Effector memory CD8-positive, alpha-beta T cell (primary cell): ENCODE results near the gene PAFAH2.

Source experiments
- ATAC-seq: fragments of 150-1000 bp; cut with Tn5 transposase; replicated peaks from 2 replicates; pipeline ENCODE4 v1.10.0; 2021; ENCODE audit warnings: mild to moderate bottlenecking, moderate library complexity
- DNase-seq, 3 experiments: peaks; one replicate each; pipeline ENCODE4 v3.0.0; 2021
- H3K27ac Mint-ChIP-seq, 2 donors: one replicate each; pipeline ENCODE4 v1.8.0; 2022; ENCODE audit warnings: mild to moderate bottlenecking in 2 of 2, mixed read lengths in 2 of 2, moderate library complexity in 2 of 2
- H3K27me3 Mint-ChIP-seq, 2 donors: one replicate each; pipeline ENCODE4 v1.8.0; 2022; ENCODE audit warnings: mixed read lengths in 2 of 2
- H3K36me3 Mint-ChIP-seq: one replicate; pipeline ENCODE4 v1.8.0; 2022; ENCODE audit warnings: mild to moderate bottlenecking, moderate library complexity, mixed read lengths; ENCODE audit not compliant: insufficient read depth
- H3K4me1 Mint-ChIP-seq, 2 donors: one replicate each; pipeline ENCODE4 v1.8.0; 2022; ENCODE audit warnings: low read depth in 2 of 2, mixed read lengths in 2 of 2
- H3K4me3 Mint-ChIP-seq, 2 donors: one replicate each; pipeline ENCODE4 v1.8.0; 2022; ENCODE audit warnings: mild to moderate bottlenecking in 2 of 2, mixed read lengths in 2 of 2, moderate library complexity in 2 of 2
- H3K9me3 Mint-ChIP-seq, 2 donors: one replicate each; pipeline ENCODE4 v1.8.0; 2022; ENCODE audit warnings: mixed read lengths in 2 of 2

The PAFAH2 gene

GRCh38 chr1:25973610-25974321, 24.1 kb downstream of the PAFAH2 start:
- H3K4me1 Mint-ChIP-seq, result peaks cover 10 to 27% of the 10 kb centered on the region in 2 donors
- H3K9me3 Mint-ChIP-seq, result no peaks in the 10 kb centered on the region
- DNase-seq, result no peak
- H3K27ac Mint-ChIP-seq, result peak overlapping the region; percentile 18 to 74
- peaks cover 73% of the 10 kb centered on the region for H3K36me3 Mint-ChIP-seq
- no peak overlapping the region for H3K4me3 Mint-ChIP-seq
- no peaks in the 10 kb centered on the region for H3K27me3 Mint-ChIP-seq
- no peak for ATAC-seq

GRCh38 chr1:25971811-25972180, 26.1 kb downstream of the PAFAH2 start:
- peak overlapping the region; percentile 74 to 81 for H3K27ac Mint-ChIP-seq
- H3K36me3 Mint-ChIP-seq, result peaks cover 63% of the 10 kb centered on the region
- H3K4me1 Mint-ChIP-seq, result peaks cover 12 to 37% of the 10 kb centered on the region in 2 donors
- no peak overlapping the region for H3K4me3 Mint-ChIP-seq
- no peak for DNase-seq
- H3K27me3 Mint-ChIP-seq, result no peaks in the 10 kb centered on the region
- no peaks in the 10 kb centered on the region for H3K9me3 Mint-ChIP-seq
- no peak for ATAC-seq

- H3K4me3 Mint-ChIP-seq, result no peak overlapping the region
- H3K36me3 Mint-ChIP-seq, result peaks cover 61% of the 10 kb centered on the region
- peak overlapping the region; percentile 74 to 81 for H3K27ac Mint-ChIP-seq
- no peaks in the 10 kb centered on the region for H3K9me3 Mint-ChIP-seq
- no peak for ATAC-seq
- no peak for DNase-seq
- H3K4me1 Mint-ChIP-seq, result peaks cover 12 to 38% of the 10 kb centered on the region in 2 donors
- no peaks in the 10 kb centered on the region for H3K27me3 Mint-ChIP-seq
Measured at GRCh38 chr1:25971066-25971810, 26.6 kb downstream of the PAFAH2 start.

- H3K4me3 Mint-ChIP-seq, result no peak overlapping the region
- H3K4me1 Mint-ChIP-seq, result peaks cover 21 to 38% of the 10 kb centered on the region in 2 donors
- DNase-seq (no peak), ATAC-seq (no peak)
- H3K27ac Mint-ChIP-seq, result peak overlapping the region; percentile 4 to 7
- peaks cover 66% of the 10 kb centered on the region for H3K36me3 Mint-ChIP-seq
- no peaks in the 10 kb centered on the region for H3K9me3 Mint-ChIP-seq
- no peaks in the 10 kb centered on the region for H3K27me3 Mint-ChIP-seq
Measured at GRCh38 chr1:25967308-25967707, 30.6 kb downstream of the PAFAH2 start.

GRCh38 chr1:25959611-25960010, 38.3 kb downstream of the PAFAH2 start:
- Mint-ChIP-seq H3K27ac (peak overlapping the region in 1 of 2 donors; percentile 79), H3K4me3 (no peak overlapping the region), H3K36me3 (peaks cover 62% of the 10 kb centered on the region), H3K9me3 (peaks cover 0 to 1% of the 10 kb centered on the region in 2 donors), H3K4me1 (peaks cover 3 to 5% of the 10 kb centered on the region in 2 donors), H3K27me3 (no peaks in the 10 kb centered on the region)
- no peak for ATAC-seq
- no peak for DNase-seq

- no peak for DNase-seq
- H3K4me3 Mint-ChIP-seq, result no peak overlapping the region
Measured at GRCh38 chr1:25958465-25958864, 39.4 kb downstream of the PAFAH2 start.

GRCh38 chr1:25955553-25955952, 42.3 kb downstream of the PAFAH2 start:
- peaks cover 0 to 2% of the 10 kb centered on the region in 2 donors for H3K4me1 Mint-ChIP-seq
- no peak for DNase-seq
- H3K9me3 Mint-ChIP-seq, result peaks cover 0 to 1% of the 10 kb centered on the region in 2 donors
- H3K27ac Mint-ChIP-seq, result peak overlapping the region; percentile 73 to 82
- ATAC-seq, result no peak
- no peak overlapping the region for H3K4me3 Mint-ChIP-seq
- no peaks in the 10 kb centered on the region for H3K27me3 Mint-ChIP-seq
- H3K36me3 Mint-ChIP-seq, result peaks cover 22% of the 10 kb centered on the region

More at GRCh38 chr1:25958465-25958864, 39.4 kb downstream of the PAFAH2 start:
- Mint-ChIP-seq H3K9me3 (peaks cover 0 to 1% of the 10 kb centered on the region in 2 donors), H3K27me3 (no peaks in the 10 kb centered on the region), H3K36me3 (peaks cover 51% of the 10 kb centered on the region), H3K27ac (peak overlapping the region in 1 of 2 donors; percentile 45), H3K4me1 (peaks cover 0 to 4% of the 10 kb centered on the region in 2 donors)
- ATAC-seq, result no peak

GRCh38 chr1:25954282-25954938, 43.5 kb downstream of the PAFAH2 start:
- H3K4me3 Mint-ChIP-seq, result no peak overlapping the region
- DNase-seq (no peak), ATAC-seq (no peak)
- H3K36me3 Mint-ChIP-seq, result peaks cover 11% of the 10 kb centered on the region
- no peaks in the 10 kb centered on the region for H3K27me3 Mint-ChIP-seq
- H3K9me3 Mint-ChIP-seq, result peaks cover 0 to 1% of the 10 kb centered on the region in 2 donors
- peak overlapping the region; percentile 73 to 82 for H3K27ac Mint-ChIP-seq
- H3K4me1 Mint-ChIP-seq, result peaks cover 0 to 2% of the 10 kb centered on the region in 2 donors

GRCh38 chr1:25952841-25953401, 44.9 kb downstream of the PAFAH2 start:
- Mint-ChIP-seq H3K36me3 (no peaks in the 10 kb centered on the region), H3K9me3 (no peaks in the 10 kb centered on the region), H3K4me3 (no peak overlapping the region), H3K27ac (peak overlapping the region in 1 of 2 donors; percentile 62), H3K27me3 (no peaks in the 10 kb centered on the region), H3K4me1 (peaks cover 0 to 2% of the 10 kb centered on the region in 2 donors)
- ATAC-seq, result no peak
- DNase-seq, result no peak

- DNase-seq (no peak), ATAC-seq (no peak)
- no peak overlapping the region for H3K4me3 Mint-ChIP-seq
- H3K27ac Mint-ChIP-seq, result no peak overlapping the region
- no peaks in the 10 kb centered on the region for H3K27me3 Mint-ChIP-seq
- no peaks in the 10 kb centered on the region for H3K4me1 Mint-ChIP-seq
- H3K9me3 Mint-ChIP-seq, result no peaks in the 10 kb centered on the region
- no peaks in the 10 kb centered on the region for H3K36me3 Mint-ChIP-seq
Measured at GRCh38 chr1:25948641-25949040, 49.2 kb downstream of the PAFAH2 start.

GRCh38 chr1:25947027-25947426, 50.8 kb downstream of the PAFAH2 start:
- Mint-ChIP-seq H3K9me3 (peaks cover 0 to 4% of the 10 kb centered on the region in 2 donors), H3K27ac (no peak overlapping the region), H3K36me3 (no peaks in the 10 kb centered on the region), H3K4me1 (no peaks in the 10 kb centered on the region), H3K4me3 (no peak overlapping the region), H3K27me3 (no peaks in the 10 kb centered on the region)
- ATAC-seq (no peak), DNase-seq (no peak)

GRCh38 chr1:25945761-25946160, 52.1 kb downstream of the PAFAH2 start:
- H3K9me3 Mint-ChIP-seq, result peaks cover 0 to 4% of the 10 kb centered on the region in 2 donors
- H3K36me3 Mint-ChIP-seq, result no peaks in the 10 kb centered on the region
- DNase-seq (no peak), ATAC-seq (no peak)
- H3K4me1 Mint-ChIP-seq, result no peaks in the 10 kb centered on the region
- no peaks in the 10 kb centered on the region for H3K27me3 Mint-ChIP-seq
- no peak overlapping the region for H3K4me3 Mint-ChIP-seq
- no peak overlapping the region for H3K27ac Mint-ChIP-seq

- no peak overlapping the region for H3K27ac Mint-ChIP-seq
- ATAC-seq (no peak), DNase-seq (no peak)
- peaks cover 0 to 4% of the 10 kb centered on the region in 2 donors for H3K9me3 Mint-ChIP-seq
- no peak overlapping the region for H3K4me3 Mint-ChIP-seq
- no peaks in the 10 kb centered on the region for H3K27me3 Mint-ChIP-seq
- H3K36me3 Mint-ChIP-seq, result no peaks in the 10 kb centered on the region
- H3K4me1 Mint-ChIP-seq, result no peaks in the 10 kb centered on the region
Measured at GRCh38 chr1:25944986-25945385, 52.9 kb downstream of the PAFAH2 start.
